ENCODE measurements around the gene NIPA2.
"Not testable (repeated sequence)": the region's sequence is repeated elsewhere in the genome, so short reads cannot be mapped to it uniquely, and the experiment has no call there.

Gene NIPA2

DNA sequence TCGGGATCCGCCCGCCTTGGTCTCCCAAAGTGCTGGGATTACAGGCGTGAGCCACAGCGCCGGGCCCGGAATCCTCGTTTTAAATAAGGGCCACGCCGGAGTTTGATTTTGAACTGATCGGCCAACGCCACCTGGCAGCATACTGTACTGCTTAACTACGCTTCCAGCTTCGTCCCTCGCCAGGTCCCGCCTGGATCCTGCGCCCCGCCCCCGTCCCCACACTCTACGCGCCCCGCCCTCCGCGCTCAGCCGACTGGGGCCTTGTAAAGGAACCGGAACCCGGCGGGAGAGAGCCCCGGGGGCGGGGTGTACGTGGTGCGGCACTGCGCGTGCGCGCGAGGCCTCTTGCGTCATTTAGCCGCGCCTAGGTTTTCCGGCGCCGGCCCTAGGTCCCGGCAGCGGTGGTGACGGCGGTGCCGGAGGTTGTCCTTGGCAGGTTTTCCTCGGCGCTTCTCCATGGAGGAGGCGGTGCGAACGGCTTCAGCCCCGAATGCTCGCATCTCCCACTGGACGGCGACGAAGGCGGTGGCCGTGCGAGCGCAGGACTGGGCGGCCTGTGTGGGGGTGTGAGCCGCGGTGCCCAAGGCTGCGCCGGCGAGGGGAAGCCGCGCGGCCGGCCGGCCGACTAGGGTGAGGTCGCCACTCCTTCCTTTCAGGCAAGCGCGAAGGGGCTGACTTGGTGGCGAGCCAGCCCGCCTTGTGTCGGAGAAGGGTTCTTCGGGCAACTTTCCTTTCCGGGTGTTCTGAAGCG is at the start of gene NIPA2:
TSS of gene NIPA2 (plus strand) at position 375 of the 751 bp plus-strand sequence. CDS start 13,066 bp downstream, outside the sequence.
- peak; percentile 100 for DNase-seq

DNA sequence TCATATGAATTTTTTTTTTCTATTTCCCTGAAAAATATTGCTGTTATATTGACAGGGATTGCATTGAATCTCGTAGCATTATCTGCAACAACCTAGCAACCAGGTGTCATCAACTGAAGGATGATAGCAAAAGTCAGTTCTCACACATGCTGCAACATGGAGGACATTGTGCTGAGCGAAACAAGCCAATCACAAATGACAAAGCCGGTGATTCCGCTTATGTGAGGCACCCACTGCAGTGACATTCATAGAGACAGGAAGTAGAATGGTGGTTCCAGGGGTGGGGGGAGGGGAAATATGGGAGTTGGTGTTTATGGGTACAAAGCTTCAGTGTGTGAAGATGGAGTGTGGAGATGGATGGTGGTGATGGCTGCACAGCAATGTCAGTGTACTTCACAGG is 44.4 kb upstream of the NIPA2 start:
- DNase-seq, result no peak

DNA sequence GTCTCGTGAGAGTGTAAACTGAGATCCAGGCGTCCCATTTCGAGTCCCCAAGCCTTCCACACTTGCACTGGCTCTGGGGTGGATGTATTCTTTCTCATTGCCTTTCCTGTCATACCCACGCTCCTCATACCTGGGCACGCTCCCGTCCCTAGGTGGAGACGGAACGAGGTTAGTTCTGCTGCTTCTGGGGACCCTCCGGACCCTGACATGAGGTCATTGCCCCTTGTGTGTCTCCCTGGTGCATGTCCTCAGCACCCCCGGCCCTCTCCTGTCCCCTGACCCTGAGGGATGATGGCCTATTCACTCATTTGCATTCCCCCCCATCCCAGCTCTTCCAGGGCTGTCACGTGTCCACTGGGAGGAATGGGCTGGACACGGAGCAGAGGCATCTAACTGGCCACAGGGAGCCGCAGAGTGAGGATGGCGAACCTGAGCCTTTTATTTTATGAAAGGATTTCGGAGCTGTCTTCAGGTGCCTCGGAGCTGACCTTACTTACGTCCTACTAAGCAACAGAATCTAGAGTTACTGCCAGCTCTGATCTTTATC is 43.8 kb upstream of the NIPA2 start:
- no peak for DNase-seq

GRCh38 chr15:22795206-22796063 is 43.0 kb upstream of the NIPA2 start:
- DNase-seq, result no peak

DNA sequence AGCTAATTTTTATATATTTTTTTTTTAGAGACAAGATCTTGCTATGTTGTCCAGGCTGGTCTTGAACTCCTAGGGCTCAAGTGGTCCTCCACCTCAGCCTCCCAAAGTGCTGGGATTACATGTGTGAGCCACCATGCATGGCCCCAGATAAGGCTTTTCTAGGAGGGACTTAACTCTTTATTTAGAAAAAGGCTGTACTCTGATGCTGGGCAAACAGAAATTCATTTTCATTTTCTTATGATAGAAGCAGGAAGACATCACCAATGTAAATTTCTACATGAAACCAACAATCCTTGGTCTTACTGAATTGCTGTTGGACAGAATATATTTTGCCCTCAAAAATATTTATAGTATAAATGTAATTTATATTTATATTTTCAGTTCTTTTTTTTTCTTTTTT is 42.4 kb upstream of the NIPA2 start:
- no peak for DNase-seq

DNA sequence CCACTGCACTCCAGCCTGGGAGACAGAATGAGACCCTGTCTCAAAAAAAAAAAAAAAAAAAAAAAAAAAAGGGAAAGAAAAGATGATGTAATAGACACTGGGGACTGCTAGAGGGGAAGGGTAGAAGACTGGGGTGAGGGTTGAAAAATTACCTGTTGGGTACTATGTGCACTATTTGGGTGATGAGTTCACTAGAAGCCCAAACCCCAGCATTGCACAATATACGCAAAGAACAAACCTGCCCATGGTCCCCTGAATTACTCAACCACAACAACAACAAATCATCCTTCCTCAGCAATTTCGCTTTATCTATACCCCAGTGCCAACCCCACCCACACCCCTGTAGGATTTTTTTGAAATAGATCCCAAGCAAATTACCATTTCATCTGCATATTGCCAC is 38.6 kb upstream of the NIPA2 start:
- DNase-seq, result no peak

GRCh38 chr15:22803006-22803405 is 35.5 kb upstream of the NIPA2 start:
- DNase-seq, result not testable (repeated sequence)

GRCh38 chr15:22806156-22806555 is 32.3 kb upstream of the NIPA2 start:
- DNase-seq, result no peak

DNA sequence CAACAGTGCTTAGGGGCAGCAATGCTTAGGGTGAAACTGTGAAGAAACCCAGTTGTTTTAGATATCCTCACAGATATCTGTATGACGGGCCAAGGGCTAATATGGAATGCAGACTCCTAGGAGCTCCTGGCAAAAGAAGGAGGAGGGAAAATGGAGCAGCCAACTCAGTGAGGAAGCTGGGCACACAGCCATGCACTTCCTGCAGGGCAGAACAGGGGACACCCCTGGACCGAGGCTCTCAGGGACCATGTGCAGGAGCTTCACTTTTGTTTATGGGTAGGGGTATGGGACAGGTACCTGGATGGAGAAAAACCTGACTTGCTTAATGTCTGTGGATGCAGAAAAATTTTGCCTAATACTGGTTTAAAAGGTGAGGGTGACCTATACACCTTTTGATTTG is 31.8 kb upstream of the NIPA2 start:
- DNase-seq, result no peak

GRCh38 chr15:22807831-22808230 is 30.6 kb upstream of the NIPA2 start:
- not testable (repeated sequence) for DNase-seq

- DNase-seq, result no peak
These were observed 30.2 kb upstream of the NIPA2 start for GRCh38 chr15:22808240-22808639.

- DNase-seq, result no peak
These were observed 29.6 kb upstream of the NIPA2 start for GRCh38 chr15:22808761-22809280.

DNA sequence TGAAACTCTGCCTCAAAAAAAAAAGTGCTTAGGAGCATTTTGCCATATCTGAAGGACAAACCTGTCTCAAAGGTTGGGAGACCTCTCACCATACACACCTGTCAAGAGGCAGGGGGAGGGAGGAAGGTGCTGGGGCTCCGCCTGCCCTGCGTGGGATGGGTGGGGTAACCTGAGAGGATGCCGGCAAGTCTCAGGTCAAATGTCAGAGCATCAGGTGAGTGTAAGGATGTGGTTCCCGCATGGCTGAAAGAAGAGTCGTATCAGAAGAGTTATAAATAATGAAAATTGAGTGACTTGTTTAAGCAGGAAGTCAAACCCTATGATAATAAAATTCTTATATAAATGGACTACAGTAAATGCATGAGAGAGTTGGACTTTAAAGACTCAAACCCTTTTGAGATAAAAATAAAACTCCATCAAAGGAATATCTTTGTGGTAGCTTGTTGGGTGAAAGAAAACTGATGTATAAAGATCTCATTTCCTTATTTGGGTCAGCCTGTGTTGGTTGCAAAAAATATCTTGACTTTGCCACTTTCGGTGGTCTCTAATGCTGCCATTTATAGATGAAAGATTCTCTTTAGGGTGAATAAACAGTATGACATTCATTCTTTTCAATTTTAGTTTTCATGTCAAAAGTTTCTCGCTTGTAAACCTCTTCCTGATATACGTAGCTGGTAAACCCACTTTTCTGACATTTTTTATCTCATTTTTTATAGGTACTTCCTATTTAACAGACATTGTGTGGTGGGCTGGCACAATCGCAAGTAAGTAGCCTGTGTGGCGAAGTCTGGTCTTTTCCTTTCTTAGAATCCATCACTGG is 28.2 kb upstream of the NIPA2 start:
- DNase-seq, result no peak

- no peak for DNase-seq
These were observed 27.6 kb upstream of the NIPA2 start for GRCh38 chr15:22810853-22811338.

DNA sequence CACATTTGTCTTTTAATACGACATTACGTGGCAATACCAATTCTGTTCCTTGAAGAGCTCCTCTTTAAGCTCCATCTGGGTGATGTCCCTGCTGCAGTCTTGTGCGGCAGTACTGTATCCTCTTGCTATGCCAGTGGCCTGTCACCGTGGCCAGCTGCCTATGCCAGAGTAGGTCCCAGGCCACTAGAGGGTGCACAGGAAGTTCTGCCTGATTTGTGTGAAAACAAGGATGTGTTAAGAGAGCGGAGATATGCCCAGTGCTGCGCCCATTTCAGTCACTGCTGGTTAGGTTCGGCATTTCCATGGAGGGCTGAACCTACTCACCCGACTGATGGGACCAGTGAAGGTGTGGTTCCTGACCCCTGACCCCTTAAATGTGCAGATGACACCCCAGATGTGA is 26.8 kb upstream of the NIPA2 start:
- no peak for DNase-seq

DNA sequence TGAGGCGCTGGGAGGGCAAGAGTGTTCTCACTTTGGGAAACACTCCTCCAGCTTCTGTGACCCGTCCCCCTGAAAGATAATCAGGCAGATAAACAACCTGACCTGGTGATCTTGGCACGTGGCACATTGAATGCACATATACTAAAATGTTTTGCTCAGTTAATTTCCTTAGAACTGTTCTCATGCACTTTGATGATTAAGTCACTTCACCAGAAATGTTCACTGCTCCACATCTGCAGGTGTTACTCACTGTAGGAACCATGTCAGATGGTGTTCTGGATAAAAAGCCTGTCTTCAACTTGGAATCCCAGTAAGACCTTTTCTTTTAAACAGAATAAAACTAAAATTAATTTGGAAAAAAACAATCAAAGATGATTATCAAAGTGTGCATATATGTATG is 24.6 kb upstream of the NIPA2 start:
- DNase-seq, result no peak

DNA sequence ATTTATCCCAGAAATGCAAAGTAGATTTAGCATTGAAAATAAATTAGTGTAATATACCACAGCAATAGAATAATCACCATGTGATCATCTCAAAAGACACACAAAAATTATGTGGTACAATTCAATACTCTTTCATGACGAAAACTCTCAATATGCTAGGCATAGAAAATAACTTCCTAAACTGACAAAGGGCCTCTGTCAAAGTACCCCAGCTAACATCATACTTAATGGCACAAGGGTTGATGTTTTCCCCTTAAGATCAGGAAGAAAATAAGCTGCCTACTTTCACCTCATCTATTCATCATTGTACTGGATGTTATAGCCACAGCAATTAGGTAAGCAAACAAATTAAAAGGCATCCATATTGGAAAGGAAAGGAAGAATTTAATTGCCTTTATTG is 22.7 kb upstream of the NIPA2 start:
- no peak for DNase-seq

DNA sequence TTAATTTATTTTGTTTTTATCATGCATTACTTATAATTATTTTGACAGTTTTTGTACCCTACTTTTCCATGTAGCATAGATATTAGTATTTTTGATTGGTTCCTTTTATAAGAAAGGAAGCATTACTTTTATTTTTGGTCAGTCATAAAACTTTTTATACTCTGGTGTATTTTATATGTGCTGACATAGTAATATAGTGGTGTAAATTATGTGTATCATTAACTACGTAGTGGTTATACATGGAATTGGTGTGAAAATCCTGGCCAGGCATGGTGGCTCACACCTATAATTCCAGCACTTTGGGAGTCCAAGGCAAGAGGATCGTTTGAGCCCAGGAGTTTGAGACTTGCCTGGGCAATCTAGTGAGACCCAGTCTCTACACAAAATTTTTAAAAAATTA is 18.8 kb upstream of the NIPA2 start:
- DNase-seq, result no peak

GRCh38 chr15:22823495-22824128 is 14.9 kb upstream of the NIPA2 start:
- DNase-seq, result no peak

DNA sequence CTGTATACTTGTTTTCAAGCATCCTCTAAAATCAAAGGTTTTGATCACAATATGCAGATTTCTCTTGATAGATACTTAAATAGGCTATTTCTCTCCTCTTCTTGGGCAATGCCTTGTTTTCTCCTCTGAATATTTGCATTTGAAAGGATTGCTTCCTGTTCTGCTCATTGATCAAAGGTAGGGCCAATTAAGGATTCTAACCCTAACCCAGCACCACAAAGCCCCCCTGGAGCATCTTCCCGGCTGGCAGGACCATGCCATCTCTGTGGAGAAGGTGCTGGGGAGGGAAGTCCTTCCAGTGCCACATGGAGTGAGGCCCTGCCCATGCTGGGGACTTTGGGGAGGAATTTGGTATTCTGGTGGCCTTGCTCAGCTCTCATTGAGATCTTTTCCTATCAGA is 11.3 kb upstream of the NIPA2 start:
- no peak for DNase-seq

DNA sequence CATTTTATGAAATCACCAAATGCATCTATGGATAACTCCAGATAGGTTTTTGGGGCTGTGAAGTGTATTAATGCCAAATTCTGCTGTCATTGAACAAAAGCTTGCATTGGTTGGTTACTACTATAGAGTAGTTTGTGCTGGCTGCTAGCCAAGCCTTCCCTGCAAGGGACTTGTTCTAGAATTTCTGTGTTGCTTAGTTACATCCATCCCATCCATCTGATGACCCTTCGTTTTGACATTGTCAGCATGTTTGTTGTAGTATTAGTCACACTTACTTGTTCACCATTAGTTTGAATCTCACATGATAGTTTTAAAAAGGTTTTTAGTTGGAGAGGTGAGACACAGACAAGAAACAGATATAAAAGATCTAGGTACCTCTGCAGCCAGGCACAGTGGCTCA is 7.0 kb upstream of the NIPA2 start:
- DNase-seq, result no peak

- DNase-seq, result no peak
These were observed 705 bp downstream of the NIPA2 start for GRCh38 chr15:22839046-22839695.
